ENCODE data around the gene C1orf35.

The C1orf35 gene

DNA sequence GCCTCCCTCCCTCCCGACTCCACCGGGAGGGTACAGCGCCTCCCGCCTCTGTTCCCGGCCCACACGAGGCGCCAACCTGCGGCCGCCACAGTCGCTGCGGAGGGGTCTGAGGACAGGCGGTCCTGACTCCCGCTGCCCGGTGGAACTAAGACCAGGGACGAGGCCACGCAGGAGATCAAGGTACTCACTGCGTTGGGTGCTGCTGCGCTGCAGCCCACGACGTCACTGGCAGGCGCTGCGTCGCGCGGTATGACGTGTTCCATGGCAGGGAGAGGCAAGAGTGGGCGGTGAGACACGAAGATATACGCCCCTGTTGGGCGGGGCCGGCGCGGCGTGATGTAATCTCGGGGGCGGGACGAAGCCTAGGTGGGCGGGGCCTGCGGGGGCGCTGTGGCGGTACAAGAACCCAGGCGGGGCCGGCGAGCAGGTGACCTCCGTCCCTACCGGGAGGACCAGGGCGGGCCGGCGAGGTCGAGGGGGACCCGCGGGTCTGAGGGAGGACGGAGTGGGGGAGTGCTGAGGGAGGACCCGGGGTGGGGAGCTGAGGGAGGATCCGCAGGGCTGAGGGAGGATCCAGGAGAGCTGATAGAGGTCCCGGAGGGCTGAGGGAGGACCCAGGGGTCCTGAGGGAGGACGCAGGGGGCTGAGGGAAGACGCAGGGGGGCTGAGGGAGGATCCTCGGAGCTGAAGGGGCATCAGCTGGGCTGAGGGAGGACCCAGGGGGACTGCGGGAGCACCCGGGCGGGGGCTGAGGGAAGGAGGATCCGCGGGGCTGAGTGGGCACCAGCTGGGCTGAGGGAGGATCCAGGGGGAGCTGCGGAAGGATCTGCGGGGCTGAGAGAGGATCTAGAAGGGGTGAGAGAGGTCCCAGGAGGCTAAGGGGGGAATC is 6.2 kb upstream of the C1orf35 start, which contains the start of gene MRPL55:
Gene MRPL55, minus strand, starts transcription at position 227 of the 889 bp plus-strand sequence. CDS start 1,039 bp downstream, outside the sequence.
- DNase-seq, result peak; percentile 97

DNA sequence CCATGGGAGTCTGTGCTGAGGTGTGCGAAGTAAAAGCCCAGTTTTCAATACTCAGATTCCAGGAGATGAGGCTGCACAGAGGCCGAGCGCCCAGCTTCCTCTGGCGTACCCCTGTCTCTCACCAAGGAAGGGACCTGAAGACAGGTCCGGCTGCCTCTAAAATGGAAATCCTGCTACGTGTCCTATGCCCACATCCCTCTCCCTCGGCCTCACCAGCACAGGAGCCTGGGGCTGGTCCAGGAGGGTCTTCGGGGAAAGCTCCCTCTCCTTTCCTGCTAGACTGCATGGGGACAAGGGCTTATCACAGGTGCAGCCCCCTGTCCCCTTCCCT is 5.6 kb upstream of the C1orf35 start:
- no peak for DNase-seq

DNA sequence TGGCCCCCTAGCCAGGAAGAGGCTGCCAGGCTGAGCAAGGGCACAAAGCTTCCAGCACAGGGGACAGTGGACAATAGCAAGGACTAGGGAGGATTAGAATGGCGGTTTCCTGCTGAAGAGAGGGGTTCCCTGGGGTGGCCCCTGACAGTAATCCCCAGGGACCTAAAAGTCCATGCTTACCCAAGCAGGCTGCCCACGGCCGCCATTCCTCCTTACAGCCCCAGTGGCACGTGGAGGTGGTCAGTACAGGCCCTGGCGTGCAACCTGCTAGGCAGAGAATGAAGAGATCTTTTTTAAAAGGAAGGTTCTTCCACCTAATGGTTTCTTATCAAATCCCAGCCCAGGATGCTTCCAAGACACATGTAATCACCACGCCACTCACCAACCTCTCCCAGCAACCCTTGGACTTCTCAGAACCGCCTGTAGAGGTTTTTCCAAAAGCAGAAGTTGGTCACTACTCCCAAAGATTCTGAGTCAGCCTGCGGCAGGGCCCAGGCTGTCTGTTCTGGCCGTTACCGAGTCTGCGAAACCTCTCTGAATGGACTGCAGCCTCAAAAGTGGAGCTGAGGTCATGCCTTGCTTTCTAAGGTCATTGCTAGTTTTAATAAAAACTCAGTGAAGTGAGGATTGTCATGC is 5.0 kb upstream of the C1orf35 start:
- DNase-seq, result no peak

DNA sequence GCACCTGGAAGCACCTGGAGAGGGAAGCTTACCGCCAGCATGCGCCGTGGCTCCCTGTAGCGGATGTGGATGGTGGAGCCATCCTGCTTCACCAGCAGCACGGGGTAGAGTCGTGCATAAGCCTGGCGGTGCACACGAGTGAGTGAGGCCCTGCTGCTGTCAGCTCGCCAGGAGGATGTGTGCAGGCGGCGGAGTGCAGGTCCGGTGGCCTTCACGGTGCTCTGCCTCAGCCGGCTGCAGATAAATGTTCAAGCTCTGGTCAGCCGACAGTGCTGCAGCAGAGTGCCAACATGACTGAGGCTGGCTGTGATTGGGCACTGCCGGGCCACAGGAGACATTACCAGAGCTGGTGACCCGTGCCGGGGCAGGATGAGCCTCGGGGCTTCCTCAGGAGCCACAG is 4.5 kb upstream of the C1orf35 start:
- no peak for DNase-seq

DNA sequence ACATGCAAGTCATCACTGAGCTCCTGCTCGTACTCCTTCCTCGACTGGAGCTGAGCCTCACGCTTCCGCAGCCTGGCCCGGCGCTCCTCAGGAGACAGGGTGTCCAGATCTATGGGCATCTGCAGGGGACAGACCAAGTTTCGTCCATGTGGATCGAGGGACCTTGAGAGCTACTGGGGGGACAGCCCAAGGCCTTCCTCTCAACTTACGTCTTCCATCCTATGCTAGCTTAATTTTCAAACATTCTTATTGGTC is 3.6 kb upstream of the C1orf35 start:
- DNase-seq, result no peak

DNA sequence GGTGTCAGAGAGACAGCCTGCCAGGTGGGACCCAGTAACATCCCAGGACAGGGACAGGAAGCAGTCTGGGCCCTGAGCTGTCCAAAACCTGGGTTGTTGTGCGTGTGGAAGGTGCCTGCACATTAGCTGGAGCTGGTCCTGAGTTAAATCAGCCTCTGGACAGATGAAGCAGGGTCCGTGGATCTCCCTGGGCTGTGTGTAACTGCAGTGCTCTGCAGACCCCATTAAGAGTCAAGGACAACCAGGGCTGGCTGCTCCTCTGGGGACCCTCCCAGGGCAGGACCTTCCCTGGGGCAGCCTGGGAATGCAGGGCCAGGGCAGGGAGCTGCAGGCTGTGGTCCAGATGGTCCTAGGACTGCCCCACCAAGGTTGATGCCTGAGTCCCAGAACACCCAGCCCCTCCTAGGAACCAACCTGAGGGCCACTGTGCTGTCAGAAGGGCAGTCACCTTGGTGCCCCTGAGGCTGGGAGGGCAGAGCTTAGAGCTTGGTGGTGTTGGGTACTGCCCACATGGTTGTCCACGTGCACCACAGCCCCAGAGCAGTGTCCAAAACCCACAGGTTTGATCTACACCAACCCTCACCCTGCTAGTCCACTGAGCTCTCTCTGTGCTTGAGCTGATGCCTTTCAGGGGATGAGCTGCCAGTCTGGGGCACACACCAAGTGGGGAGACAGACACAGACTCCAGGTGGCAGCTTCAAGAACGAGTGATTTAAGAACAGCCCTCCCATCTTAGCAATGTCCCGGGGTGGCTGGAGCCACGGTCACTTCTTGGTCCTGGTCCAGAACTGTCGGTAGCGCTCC is 3.1 kb upstream of the C1orf35 start:
- no peak for DNase-seq

DNA sequence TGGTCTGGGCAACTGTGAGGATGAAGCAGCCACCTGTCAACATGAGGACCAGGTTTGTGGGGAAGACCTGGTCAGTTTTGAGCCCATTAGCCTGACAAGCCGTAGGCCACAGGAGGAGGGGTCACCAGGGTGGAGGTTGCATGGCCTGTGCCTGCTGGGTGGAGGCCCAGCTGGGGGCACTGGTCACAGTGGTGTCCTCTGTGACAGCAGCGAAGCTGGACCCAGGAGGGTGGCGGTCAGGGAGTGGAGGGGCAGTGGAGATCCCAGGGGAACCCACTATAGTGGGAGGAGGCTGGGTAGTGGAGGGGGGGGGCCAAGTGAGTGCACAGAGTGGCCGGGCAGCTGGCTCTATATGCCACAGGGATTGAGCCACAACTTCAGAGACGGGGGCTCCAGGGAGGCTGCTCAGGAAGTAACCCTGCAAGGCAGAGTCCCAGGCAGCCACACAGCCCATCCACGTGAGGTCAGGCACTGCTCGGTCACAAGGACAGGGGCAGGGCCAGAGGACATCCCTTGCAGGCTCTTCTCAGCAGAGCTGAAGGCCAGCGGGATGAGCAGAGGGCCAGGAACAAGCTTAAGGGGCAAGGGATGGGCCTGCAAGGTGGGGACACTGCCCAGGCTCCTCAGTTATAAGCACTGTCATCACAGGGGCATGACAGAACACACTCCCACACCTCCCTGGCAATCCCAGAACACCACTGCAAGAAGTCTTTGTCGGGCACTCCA is 2.3 kb upstream of the C1orf35 start:
- no peak for DNase-seq

DNA sequence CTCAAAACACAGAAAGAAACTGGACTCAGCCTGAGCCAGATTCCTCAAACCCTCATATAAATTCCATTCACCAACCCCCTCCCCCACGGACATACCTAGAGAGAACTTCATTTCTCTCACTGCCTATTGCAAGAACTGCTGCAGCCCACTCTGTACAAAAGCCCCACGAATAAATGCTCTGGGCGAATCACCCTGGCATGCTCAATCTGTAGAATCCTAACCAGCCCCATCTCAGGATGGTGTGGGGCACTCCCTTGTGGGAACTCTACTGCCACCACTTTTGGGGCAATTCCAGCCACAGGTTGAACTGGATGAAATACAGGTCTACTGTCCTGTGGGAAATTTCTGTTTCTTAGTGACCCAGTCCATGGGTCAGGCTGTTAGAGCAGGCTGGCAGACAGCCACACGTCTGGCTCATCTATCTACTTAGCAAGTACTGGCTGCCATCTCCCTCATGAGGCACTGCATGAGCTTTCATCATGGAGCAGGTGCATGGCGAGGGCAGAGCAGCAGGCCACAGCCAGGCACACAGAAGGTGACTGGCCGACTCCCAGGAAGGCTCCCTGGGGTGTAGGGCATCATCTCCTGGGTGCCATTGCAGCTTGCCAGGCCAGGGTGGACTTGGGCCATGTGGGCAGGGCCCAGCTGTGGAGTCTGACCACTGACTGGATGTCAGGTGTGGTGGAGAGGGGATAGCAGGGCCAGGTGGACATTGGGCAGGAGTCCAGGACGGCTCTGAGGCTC is 1.6 kb upstream of the C1orf35 start:
- DNase-seq, result no peak

DNA sequence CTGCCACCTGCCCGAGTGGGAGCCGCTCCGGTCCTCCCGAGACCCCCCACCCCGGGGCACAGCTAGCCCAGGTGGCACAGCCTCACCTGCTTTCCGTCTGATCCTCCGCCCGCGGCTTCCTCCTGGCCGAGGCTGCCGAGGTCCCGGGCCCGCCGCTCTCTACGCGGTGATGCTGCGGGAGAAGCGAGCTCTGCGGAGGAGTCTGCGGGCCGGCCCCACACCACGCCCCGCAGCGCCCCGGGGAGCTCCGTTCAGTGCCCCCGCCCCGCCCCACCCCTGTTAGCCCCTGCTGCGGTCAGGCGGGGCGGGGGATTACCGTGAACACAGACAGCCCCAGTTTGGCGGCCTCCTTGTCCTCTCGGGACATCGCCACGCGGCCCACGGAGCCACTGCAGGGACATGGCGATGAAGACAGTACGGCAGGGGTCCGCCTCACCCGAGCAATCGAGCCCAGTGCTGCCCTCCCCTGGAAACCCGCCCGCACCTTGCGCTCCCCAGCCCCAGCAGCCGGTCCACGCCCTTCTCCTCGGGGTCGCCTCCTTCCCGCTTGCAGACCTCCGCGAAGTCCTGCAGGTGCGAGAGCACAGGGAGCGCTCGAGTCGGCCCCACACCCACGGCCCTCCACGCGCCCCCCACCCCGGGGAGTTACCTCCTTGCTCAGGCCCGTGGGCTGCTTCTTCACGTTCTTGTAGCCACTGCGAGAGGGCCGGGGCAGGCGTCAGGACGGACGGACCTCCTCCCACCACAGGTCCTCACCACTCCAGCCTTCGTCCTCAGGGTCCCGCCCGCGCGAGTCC is 933 bp downstream of the C1orf35 start:
- DNase-seq, result peak; percentile 73

DNA sequence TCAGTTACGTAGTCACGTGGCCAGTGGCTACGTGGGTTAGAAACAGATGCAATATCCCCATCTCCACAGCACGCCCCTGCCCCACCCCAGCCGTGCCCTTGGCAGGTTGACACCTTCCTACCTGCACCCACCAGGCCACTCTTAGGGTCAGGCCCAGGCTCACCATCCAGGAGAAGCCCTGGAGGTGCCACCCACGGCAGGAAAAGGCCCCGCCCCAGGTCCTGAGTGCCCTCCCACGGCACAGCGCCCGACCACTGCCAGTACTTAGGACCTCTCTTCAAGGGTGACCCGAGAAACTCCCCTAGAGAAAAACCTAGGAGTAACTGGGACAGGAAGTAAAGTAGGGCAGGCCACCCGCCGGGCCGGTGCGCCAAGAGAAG is 1.5 kb downstream of the C1orf35 start:
- peak; percentile 27 for DNase-seq

DNA sequence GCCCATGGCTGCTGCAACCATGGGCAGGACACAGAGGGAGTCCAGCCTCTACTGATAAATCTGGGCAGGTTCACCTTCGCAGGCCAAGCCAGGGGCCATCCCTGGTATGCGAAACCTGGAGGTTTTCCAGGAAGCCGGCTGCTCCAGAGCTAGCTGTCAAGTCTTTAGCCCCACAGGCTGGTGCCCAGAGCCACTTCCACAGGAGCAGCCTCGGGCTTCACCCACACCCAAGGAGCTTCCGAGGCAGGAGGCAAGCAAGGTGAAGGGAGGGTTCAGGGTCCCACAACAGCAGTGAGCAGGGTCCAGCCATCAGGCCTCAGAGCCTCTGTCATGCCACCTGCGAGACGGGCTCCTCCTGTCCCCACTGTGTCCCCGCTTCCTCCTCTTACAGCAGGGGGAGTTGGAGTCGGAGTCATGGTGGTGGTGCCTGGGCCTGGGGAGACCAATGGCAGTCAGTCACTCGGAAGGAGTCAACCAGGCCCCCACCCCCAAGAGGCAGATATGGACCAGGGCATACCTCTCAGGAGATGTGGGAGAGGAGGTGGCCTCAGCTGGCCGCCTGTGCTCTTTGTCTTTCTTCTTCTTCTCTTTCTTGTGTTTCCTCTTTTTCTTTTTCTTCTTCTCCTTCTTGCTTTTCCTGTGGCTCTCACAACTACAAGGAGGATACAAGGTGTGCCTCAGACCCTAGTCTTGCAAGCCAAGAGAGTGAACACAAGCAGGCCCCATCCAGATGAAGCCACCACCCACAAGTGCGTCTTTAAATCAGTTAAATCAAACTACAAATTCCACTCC is 2.1 kb downstream of the C1orf35 start:
- DNase-seq, result no peak

DNA sequence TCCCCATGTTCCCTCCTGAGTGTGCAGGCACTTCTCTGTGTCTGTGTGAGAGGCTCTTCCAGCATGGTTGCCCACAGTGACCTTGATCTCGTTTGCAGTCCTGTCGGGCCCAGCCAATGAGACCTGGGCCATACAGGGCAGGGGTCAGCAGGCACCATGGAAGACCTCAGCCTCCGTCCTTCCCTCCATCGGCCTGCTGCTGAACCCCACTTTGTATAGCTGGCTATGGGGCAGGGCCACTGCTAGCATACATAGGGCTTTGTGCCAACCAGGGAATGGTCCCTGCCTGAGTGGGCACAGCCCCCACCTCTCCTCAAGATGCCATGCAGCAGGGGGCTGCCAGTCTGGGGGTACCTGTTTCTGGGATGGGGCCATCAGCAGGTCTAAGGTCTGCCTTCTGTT is 3.8 kb downstream of the C1orf35 start:
- no peak for DNase-seq

DNA sequence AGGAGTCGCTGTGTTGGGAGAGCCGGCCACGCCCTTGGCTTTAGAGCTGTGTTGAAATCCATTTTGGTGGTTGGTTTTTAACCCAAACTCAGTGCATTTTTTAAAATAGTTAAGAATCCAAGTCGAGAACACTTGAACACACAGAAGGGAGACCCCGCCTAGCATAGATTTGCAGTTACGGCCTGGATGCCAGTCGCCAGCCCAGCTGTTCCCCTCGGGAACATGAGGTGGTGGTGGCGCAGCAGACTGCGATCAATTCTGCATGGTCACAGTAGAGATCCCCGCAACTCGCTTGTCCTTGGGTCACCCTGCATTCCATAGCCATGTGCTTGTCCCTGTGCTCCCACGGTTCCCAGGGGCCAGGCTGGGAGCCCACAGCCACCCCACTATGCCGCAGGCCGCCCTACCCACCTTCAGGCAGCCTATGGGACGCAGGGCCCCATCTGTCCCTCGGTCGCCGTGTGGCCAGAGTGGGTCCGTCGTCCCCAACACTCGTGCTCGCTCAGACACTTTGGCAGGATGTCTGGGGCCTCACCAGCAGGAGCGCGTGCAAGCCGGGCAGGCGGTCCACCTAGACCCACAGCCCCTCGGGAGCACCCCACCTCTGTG is 4.7 kb downstream of the C1orf35 start:
- DNase-seq, result no peak

DNA sequence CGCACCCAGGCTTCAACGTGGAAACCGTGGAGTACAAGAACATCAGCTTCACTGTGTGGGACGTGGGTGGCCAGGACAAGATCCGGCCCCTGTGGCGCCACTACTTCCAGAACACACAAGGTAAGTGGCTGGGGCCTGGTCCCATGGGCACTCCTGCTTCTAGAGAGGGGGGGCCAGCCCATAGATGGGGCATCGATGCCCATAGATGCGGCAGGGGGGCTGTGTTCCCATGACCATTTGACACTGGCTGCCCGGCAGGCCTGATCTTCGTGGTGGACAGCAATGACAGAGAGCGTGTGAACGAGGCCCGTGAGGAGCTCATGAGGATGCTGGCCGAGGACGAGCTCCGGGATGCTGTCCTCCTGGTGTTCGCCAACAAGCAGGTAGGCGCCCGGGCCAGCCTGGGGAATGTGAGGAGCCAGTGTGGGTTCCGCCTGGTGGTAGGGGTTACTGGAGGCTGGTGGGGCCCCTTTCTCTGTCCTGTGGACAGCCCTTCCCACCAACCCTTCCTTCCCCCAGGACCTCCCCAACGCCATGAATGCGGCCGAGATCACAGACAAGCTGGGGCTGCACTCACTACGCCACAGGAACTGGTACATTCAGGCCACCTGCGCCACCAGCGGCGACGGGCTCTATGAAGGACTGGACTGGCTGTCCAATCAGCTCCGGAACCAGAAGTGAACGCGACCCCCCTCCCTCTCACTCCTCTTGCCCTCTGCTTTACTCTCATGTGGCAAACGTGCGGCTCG is 5.6 kb downstream of the C1orf35 start:
- DNase-seq, result no peak

DNA sequence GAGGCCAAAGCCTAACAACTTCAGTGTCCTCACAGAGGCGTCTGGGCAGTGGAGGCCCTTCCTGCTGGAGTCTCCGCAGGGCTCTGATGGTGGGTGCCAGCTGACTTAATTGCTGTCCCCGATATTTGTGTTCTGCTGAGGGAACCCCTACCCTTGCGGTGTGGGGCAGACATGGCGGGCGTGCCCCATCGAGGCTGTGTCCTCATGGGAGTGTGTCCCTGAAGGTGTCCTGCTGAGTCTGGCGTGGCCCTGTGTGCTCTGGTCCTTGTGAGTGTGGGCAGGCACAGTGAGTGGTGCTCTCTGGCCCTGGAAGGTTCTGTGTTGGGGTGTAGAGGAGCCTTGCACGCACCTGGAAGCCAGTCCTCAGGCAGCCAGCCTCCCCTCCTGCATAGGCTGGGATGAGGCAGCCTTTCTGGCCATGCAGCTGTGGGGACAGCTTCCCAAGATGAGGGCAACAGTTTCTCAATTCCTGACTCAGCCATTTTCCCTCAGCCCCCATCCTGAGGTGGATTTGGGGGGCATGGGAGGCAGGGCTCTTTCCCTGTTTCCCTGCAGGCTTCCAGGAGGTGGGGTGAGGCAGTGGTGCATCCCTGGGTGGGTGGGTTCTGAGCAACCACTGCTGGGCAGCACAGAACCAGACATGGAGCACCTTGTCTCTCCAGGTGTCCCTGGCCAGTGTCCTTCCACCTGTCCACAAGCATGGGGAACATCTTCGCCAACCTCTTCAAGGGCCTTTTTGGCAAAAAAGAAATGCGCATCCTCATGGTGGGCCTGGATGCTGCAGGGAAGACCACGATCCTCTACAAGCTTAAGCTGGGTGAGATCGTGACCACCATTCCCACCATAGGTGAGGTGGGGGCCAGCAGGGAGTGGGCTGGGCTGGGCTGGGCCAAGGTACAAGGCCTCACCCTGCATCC is 6.5 kb downstream of the C1orf35 start:
- no peak for DNase-seq

DNA sequence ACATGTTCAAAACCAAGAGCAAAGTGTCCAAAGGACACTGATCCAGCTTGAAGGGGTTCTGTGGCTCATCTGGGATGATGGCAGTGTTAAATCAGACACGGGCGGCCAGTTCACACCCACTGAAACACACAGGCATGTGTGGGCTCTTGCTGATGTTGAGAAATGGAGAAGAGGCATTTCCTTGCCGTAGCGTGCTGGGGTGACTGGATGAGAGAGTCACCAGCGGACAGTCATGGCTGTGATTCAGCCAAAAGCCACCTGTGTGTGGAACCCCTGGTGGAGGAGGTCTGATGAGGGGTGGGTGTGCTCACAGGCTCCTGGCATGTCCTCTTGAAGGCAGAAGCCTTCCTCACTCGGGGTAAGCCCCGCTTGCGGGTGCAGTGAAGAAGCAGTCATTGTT is 7.2 kb downstream of the C1orf35 start:
- no peak for DNase-seq

DNA sequence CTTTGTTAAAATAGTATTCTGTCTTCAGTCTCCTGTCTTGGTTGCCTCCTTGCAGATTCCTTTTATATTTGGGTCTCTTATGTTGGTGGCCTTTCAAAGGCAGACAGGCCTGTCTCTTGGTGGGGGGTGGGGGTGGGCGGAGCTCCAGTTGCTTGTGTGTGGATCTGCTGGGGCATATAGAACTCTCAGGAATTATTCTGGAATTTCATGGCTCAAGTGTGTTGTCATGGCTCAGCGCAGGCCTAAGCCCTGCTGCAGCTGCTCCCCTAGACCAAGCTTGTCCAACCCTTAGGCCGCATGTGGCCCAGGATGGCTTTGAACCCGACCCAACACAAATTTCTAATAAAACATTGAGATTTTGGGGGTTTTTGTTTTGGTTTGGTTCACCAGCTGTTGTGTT is 8.0 kb downstream of the C1orf35 start:
- no peak for DNase-seq

DNA sequence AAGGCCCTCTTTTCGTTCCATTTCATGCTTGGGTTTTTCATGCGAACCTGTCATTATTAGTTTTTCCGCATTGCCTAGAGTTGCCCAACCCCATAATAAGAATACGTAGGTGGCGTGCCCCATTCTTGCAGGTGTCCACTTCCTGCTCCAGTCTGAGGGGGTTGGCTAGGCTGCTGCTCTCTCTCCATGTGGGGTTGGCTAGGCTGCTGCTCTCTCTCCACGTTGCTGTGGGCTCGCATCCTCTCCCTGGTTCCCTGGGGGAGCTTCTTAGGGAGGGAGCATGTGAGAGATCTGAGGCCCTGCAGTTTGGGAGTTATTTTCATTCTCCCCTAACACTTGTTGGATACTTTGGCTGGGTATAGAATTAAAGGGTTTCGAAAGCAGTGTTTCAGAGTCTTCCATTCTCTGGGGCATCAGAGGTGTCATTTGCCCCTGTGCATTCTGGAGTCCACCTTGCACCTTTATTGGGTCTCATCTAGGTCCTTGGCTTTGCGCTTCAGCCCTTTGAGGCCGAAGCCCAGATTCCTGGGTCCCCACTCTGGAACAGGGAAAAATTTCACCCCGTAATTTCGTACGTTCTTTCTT is 8.6 kb downstream of the C1orf35 start:
- DNase-seq, result no peak
